HCT116 (cell line): ENCODE measurements around the gene CALHM2. TPM values are rescaled to one million over a fixed set of nuclear protein-coding genes. Genes with fewer than 3 reads are reported as not detected.

Experiments used
- ATAC-seq: fragments of 200-7000 bp; cut with Tn5 transposase; 2 replicates; pipeline ENCODE4 v1.9.1; 2020; ENCODE audit warnings: mild to moderate bottlenecking, moderate library complexity
- BruUV-seq: library from RNA; stranded (reverse); fragments of 400-500 nt; replicated peaks from 2 replicates; lab custom pipeline; 2021; lab: Mats Ljungman, UMichigan
- CTCF ChIA-PET: fragments of 300-600 bp; sonication (Branson Sonifier 250); formaldehyde crosslinking; loops from one replicate; lab custom pipeline; 2021; ENCODE audit warnings: antibody characterized with exemption; lab: Charles Lee
- POLR2A ChIA-PET: fragments of 300-600, 350-600 bp; sonication (Branson Sonifier 250); formaldehyde crosslinking; loops from one replicate; lab custom pipeline; 2021; ENCODE audit warnings: antibody characterized with exemption; lab: Charles Lee
- RAD21 ChIA-PET, 2 experiments: fragments of 300-600 bp; sonication (Branson Sonifier 250); formaldehyde crosslinking; loops; one replicate each; lab custom pipeline; 2023; ENCODE audit warnings: low total read pairs in 2 of 2; ENCODE audit not compliant: uncharacterized antibody in 2 of 2, unreplicated experiment in 2 of 2, low non-redundant PET in 1 of 2; lab: Charles Lee
- DNase-seq: peaks from one replicate; pipeline ENCODE4 v3.0.0-alpha.2; 2010; ENCODE audit warnings: low read depth, low spot score
- H2AFZ ChIP-seq: fragments of 200-600 bp; shearing (Covaris generic), sonication (generic); 2 replicates; pipeline ENCODE4 v1.6.1; 2017; ENCODE audit warnings: low read depth, mixed run types, mixed read lengths, antibody characterized with exemption, low read length; ENCODE audit not compliant: poor library complexity, severe bottlenecking
- H3K27ac ChIP-seq: 2 replicates; pipeline ENCODE4 v1.5.1; 2012; ENCODE audit warnings: low read depth, low read length
- H3K27me3 ChIP-seq: fragments of 200-600 bp; sonication (generic); 2 replicates; pipeline ENCODE4 v1.6.1; 2016; ENCODE audit warnings: mixed run types, low read length, mixed read lengths; ENCODE audit not compliant: insufficient read depth
- H3K36me3 ChIP-seq, 2 experiments: fragments of 200-500 bp in 1 of 2; fragments of 200-600 bp in 1 of 2; sonication (Bioruptor generic) in 1 of 2; sonication (generic) in 1 of 2; 2 replicates each; pipeline versions ENCODE4 v1.5.1 to v1.6.1; 2014 to 2016; ENCODE audit warnings: low read length in 2 of 2, inconsistent platforms in 1 of 2, mixed read lengths in 1 of 2, mixed run types in 1 of 2; ENCODE audit not compliant: insufficient read depth in 2 of 2, control insufficient read depth in 1 of 2
- H3K4me1 ChIP-seq, 2 experiments: fragments of 200-600 bp in 1 of 2; sonication (generic) in 1 of 2; 2 replicates each; pipeline versions ENCODE4 v1.5.1 to v1.6.1; 2012 to 2017; ENCODE audit warnings: low read length in 2 of 2, inconsistent platforms in 1 of 2, mild to moderate bottlenecking in 1 of 2, mixed read lengths in 1 of 2, mixed run types in 1 of 2, moderate library complexity in 1 of 2; ENCODE audit not compliant: insufficient read depth in 2 of 2, control insufficient read depth in 1 of 2
- H3K4me2 ChIP-seq: fragments of 200-600 bp; sonication (generic); 2 replicates; pipeline ENCODE4 v1.6.1; 2017; ENCODE audit warnings: mixed run types, low read length, mixed read lengths
- H3K4me3 ChIP-seq, 2 experiments: fragments of 200-600 bp in 1 of 2; sonication (generic) in 1 of 2; replicated peaks in 1 of 2; 2 replicates each; pipeline ENCODE4 v1.5.1; 2011 to 2016; ENCODE audit warnings: low read length in 2 of 2, control low read depth in 1 of 2, low read depth in 1 of 2, mild to moderate bottlenecking in 1 of 2, mixed read lengths in 1 of 2, mixed run types in 1 of 2
- H3K79me2 ChIP-seq: fragments of 200-600 bp; sonication (generic); 2 replicates; pipeline ENCODE4 v1.6.1; 2017; ENCODE audit warnings: mild to moderate bottlenecking, mixed run types, low read length, moderate library complexity, mixed read lengths; ENCODE audit not compliant: insufficient read depth
- H3K9ac ChIP-seq: fragments of 200-600 bp; sonication (generic); 2 replicates; pipeline ENCODE4 v1.6.1; 2016; ENCODE audit warnings: low read length, mixed read lengths
- H3K9me2 ChIP-seq: fragments of 200-600 bp; sonication (generic), shearing (Covaris generic); 2 replicates; pipeline ENCODE4 v1.6.1; 2017; ENCODE audit warnings: mixed run types, mild to moderate bottlenecking, moderate library complexity; ENCODE audit not compliant: insufficient read depth
- H3K9me3 ChIP-seq, 2 experiments: fragments of 200-500 bp in 1 of 2; fragments of 200-600 bp in 1 of 2; sonication (Bioruptor generic) in 1 of 2; sonication (generic) in 1 of 2; 2 replicates each; pipeline ENCODE4 v1.6.1; 2014 to 2017; ENCODE audit warnings: low read length in 2 of 2, mixed read lengths in 2 of 2, inconsistent platforms in 1 of 2, low read depth in 1 of 2, mild to moderate bottlenecking in 1 of 2, mixed run types in 1 of 2, moderate library complexity in 1 of 2; ENCODE audit not compliant: control insufficient read depth in 1 of 2, insufficient read depth in 1 of 2
- H4K20me1 ChIP-seq: fragments of 200-600 bp; sonication (generic), shearing (Covaris generic); 2 replicates; pipeline ENCODE4 v1.6.1; 2017; ENCODE audit warnings: mixed run types, mild to moderate bottlenecking, moderate library complexity; ENCODE audit not compliant: insufficient read depth
- CTCF ChIP-seq, 3 experiments: fragments of 200-600 bp in 1 of 3; sonication (generic) in 1 of 3; IDR thresholded peaks in 2 of 3; conservative IDR thresholded peaks in 1 of 3; 2 replicates each; pipeline ENCODE4 v1.5.1; 2012 to 2017; ENCODE audit warnings: low read depth in 2 of 3, low read length in 2 of 3, antibody characterized with exemption in 1 of 3, borderline replicate concordance in 1 of 3, control low read depth in 1 of 3, mild to moderate bottlenecking in 1 of 3, mixed read lengths in 1 of 3, mixed run types in 1 of 3, moderate library complexity in 1 of 3; ENCODE audit not compliant: insufficient read depth in 1 of 3
- ELF1 ChIP-seq: IDR thresholded peaks from 2 replicates; pipeline ENCODE4 v1.6.1; 2012; ENCODE audit warnings: low read depth, borderline replicate concordance
- EZH2phosphoT487 ChIP-seq: fragments of 200-600 bp; IDR thresholded peaks from 2 replicates; pipeline ENCODE4 v1.6.1; 2018; ENCODE audit warnings: antibody characterized with exemption, borderline replicate concordance
- ZFX ChIP-seq: fragments of 450-650 bp; IDR thresholded peaks from 2 replicates; pipeline ENCODE4 v1.6.1; 2017
- intact Hi-C: fragments of 100-400 bp; cut with micrococcal nuclease; formaldehyde crosslinking; loops from 2 replicates; pipeline ENCODE4 v1.10.0; 2022
- total RNA-seq: library from RNA; stranded (reverse); gene quantifications from one replicate; pipeline ENCODE4 v1.2.1, GENCODE V29; 2021; ENCODE audit not compliant: unreplicated experiment
- TF ChIP-seq, protein P1 (sequence below): IDR thresholded peaks from 2 replicates; pipeline ENCODE4 v1.6.1; 2012

The CALHM2 gene
- total RNA-seq, 1 experiment from 2014 or later: 46.1 TPM

GRCh38 chr10:103492655-103493261 lies 40.6 kb upstream of the CALHM2 start:
- Histone ChIP-seq H3K4me3 (no peak overlapping the region), H3K27me3 (no peaks in the 10 kb centered on the region), H3K9ac (no peak overlapping the region), H3K27ac (no peak overlapping the region), H2AFZ (peak overlapping the region; percentile 62), H3K9me2 (no peaks in the 10 kb centered on the region), H3K4me2 (peak overlapping the region; percentile 54), H3K36me3 (no peaks in the 10 kb centered on the region), H3K4me1 (peaks cover 15 to 28% of the 10 kb centered on the region in 2 experiments), H4K20me1 (no peaks in the 10 kb centered on the region), H3K79me2 (no peaks in the 10 kb centered on the region), H3K9me3 (no peaks in the 10 kb centered on the region)
- no peak for ATAC-seq
- ChIA-PET POLR2A (interaction anchor here (1.8 kb wide), 1 partner anchor 12 kb away, joined by 5 read pairs; no protein-coding TSS in a partner anchor), CTCF (interaction anchor here (1.3 to 2.6 kb wide), 5 partner anchors 10 to 101 kb away, joined by 4 to 13 read pairs (median 6); no protein-coding TSS in a partner anchor), RAD21 (interaction anchor here in 1 of 2 experiments (1.2 kb wide), 1 partner anchor 100 kb away, joined by 3 read pairs; no protein-coding TSS in a partner anchor)
- no TSS peak for BruUV-seq
- TF ChIP-seq CTCF (IDR thresholded peaks at IDR 0.05 in 2 of 3, conservative IDR thresholded peaks at IDR 0.05 in 1 of 3; ENCODE audit: borderline replicate concordance in 1 of 3, insufficient read depth in 1 of 3, low read depth in 2 of 3, low read length in 2 of 3) (no peak), EZH2phosphoT487 (no peak), ELF1 (no peak), ZFX (no peak)
- TF ChIP-seq, protein P1, sequence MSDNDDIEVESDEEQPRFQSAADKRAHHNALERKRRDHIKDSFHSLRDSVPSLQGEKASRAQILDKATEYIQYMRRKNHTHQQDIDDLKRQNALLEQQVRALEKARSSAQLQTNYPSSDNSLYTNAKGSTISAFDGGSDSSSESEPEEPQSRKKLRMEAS: no peak
- no peak for DNase-seq
- intact Hi-C loops: loop anchor here (2.0 kb wide), 1 partner anchor 50 kb away; no protein-coding TSS in a partner anchor
